GM13976 (cell line): ENCODE measurements around the gene CDC42SE2.

Experiments
- DNase-seq: peaks from one replicate; pipeline ENCODE4 v3.0.0; 2012; ENCODE audit warnings: low spot score
- CTCF ChIP-seq: IDR thresholded peaks from 2 replicates; pipeline ENCODE4 v1.5.1; 2012; ENCODE audit warnings: borderline replicate concordance, mild to moderate bottlenecking; ENCODE audit not compliant: insufficient read depth; ENCODE audit errors: extremely low read depth, missing control alignments, control extremely low read depth
- in situ Hi-C: fragments of 300-500 bp; cut with MboI; formaldehyde crosslinking; loops from one replicate; pipeline ENCODE4 v1.12.0; 2022; ENCODE audit warnings: low sequenced_read_pairs, mixed read lengths, inconsistent platforms; ENCODE audit not compliant: unreplicated experiment

The CDC42SE2 gene

GRCh38 chr5:131387255-131387654, 123.4 kb downstream of the CDC42SE2 start:
- TF ChIP-seq CTCF = no peak
- DNase-seq = no peak
- in situ Hi-C loops = loop anchor here (25.0 kb wide), 1 partner anchor 225 kb away; the partner anchor contains the start of genes HINT1 and LYRM7

- TF ChIP-seq CTCF = no peak
- in situ Hi-C loops = loop anchor here (25.0 kb wide), 1 partner anchor 227 kb away; the partner anchor contains the start of genes HINT1 and LYRM7
- DNase-seq = no peak
Observed at GRCh38 chr5:131389096-131389868, 125.4 kb downstream of the CDC42SE2 start.

GRCh38 chr5:131389869-131390265, 126.0 kb downstream of the CDC42SE2 start:
- DNase-seq = no peak
- TF ChIP-seq CTCF = no peak
- in situ Hi-C loops = loop anchor here (25.0 kb wide), 1 partner anchor 228 kb away; the partner anchor contains the start of genes HINT1 and LYRM7

- in situ Hi-C loops = loop anchor here (25.0 kb wide), 1 partner anchor 230 kb away; the partner anchor contains the start of genes HINT1 and LYRM7
- TF ChIP-seq CTCF = no peak
- DNase-seq = no peak
Observed at GRCh38 chr5:131392466-131393095, 128.7 kb downstream of the CDC42SE2 start.

- in situ Hi-C loops = loop anchor here (25.0 kb wide), 1 partner anchor 231 kb away; the partner anchor contains the start of genes HINT1 and LYRM7
- no peak for TF ChIP-seq CTCF
- no peak for DNase-seq
Observed at GRCh38 chr5:131393498-131393968, 129.7 kb downstream of the CDC42SE2 start.

- in situ Hi-C loops = loop anchor here (25.0 kb wide), 1 partner anchor 232 kb away; the partner anchor contains the start of genes HINT1 and LYRM7
- DNase-seq = peak; percentile 41
- TF ChIP-seq CTCF = no peak
Observed at GRCh38 chr5:131394128-131394527, 130.3 kb downstream of the CDC42SE2 start.
